Memory B cell (primary cell): ENCODE results near the gene GVQW3.
"Not testable (repeated sequence)": the region's sequence is repeated elsewhere in the genome, so short reads cannot be mapped to it uniquely, and the experiment has no call there.

ENCODE experiments used
- ATAC-seq: fragments of 150-1000 bp; cut with Tn5 transposase; 2 replicates; pipeline ENCODE4 v1.10.0; 2021; ENCODE audit warnings: low read depth, mild to moderate bottlenecking, moderate library complexity
- DNase-seq, 2 donors: peaks; one replicate each; pipeline ENCODE4 v3.0.0; 2022; ENCODE audit warnings: low spot score in 2 of 2
- H3K27ac Mint-ChIP-seq: one replicate; pipeline ENCODE4 v1.8.0; 2022; ENCODE audit warnings: mild to moderate bottlenecking, moderate library complexity, mixed read lengths
- H3K27me3 Mint-ChIP-seq: one replicate; pipeline ENCODE4 v1.8.0; 2022; ENCODE audit warnings: mixed read lengths
- H3K36me3 Mint-ChIP-seq: one replicate; pipeline ENCODE4 v1.8.0; 2022; ENCODE audit warnings: mild to moderate bottlenecking, mixed read lengths
- H3K4me1 Mint-ChIP-seq: one replicate; pipeline ENCODE4 v1.8.0; 2022; ENCODE audit warnings: mixed read lengths
- H3K4me3 Mint-ChIP-seq: one replicate; pipeline ENCODE4 v1.8.0; 2022; ENCODE audit warnings: mild to moderate bottlenecking, moderate library complexity, mixed read lengths
- H3K9me3 Mint-ChIP-seq: one replicate; pipeline ENCODE4 v1.8.0; 2022; ENCODE audit warnings: mixed read lengths

GVQW3 gene

DNA sequence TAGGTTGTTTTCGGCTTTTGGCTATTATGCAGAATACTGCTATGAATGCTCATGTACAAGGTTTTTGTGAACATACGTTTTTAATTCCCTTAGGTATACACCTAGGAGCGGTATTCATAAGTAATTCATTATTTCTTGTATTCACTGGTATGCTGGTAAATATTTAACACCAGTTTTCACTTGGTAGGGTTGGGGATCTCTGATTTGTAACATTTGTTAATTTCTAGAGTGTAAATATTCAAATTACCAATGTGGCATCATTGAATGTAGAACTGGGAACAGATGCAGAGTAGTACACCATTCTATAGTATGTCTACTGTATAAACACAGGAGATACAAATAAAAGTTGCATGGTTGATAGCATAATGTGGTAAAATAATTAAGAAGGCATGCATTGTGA is 16.3 kb downstream of the GVQW3 start:
- Mint-ChIP-seq H3K27me3 (no peaks in the 10 kb centered on the region), H3K36me3 (peaks cover 2% of the 10 kb centered on the region), H3K9me3 (no peaks in the 10 kb centered on the region), H3K4me3 (no peak overlapping the region), H3K4me1 (peaks cover 7% of the 10 kb centered on the region), H3K27ac (no peak overlapping the region)
- ATAC-seq, result no peak
- DNase-seq, result no peak

DNA sequence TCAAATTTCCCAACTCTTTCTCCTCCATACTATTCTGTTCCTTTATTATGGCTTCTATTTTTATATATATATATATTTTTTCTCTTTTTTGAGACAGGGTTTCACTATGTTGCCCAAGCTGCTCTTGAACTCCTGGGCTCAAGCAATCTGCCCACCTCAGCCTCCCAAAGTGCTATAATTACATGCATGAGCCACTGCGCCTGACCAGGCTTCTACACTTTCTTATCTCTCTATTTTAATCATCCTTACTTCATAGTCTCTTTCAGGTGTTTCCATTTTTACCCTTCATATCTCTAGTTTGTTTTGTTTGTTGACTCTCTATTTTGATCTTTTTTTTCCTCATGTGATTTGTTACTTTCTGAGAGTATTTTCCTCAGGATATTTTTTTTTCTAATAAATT is 19.8 kb downstream of the GVQW3 start:
- peaks cover 2% of the 10 kb centered on the region for H3K36me3 Mint-ChIP-seq
- H3K4me1 Mint-ChIP-seq, result no peaks in the 10 kb centered on the region
- no peaks in the 10 kb centered on the region for H3K27me3 Mint-ChIP-seq
- no peak for DNase-seq
- ATAC-seq, result no peak
- H3K9me3 Mint-ChIP-seq, result no peaks in the 10 kb centered on the region
- no peak overlapping the region for H3K4me3 Mint-ChIP-seq
- no peak overlapping the region for H3K27ac Mint-ChIP-seq

DNA sequence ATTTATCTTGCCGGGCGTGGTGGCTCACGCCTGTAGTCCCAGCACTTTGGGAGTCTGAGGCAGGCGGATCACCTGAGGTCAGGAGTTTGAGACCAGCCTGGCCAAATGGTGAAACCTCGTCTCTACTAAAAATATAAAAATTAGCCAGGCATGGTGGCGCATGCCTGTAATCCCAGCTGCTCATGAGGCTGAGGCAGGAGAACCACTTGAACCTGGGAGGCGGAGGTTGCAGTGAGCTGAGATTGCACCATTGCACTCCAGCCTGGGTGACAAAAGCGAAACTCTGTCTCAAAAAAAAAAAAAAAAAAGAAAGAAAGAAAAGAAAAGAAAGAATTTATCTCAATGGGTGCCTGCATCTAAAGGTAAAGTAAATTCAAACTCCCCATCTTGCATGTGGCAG is 20.4 kb downstream of the GVQW3 start:
- not testable (repeated sequence) for H3K27me3 Mint-ChIP-seq, H3K4me3 Mint-ChIP-seq, H3K27ac Mint-ChIP-seq, ATAC-seq, H3K36me3 Mint-ChIP-seq, DNase-seq, H3K4me1 Mint-ChIP-seq, H3K9me3 Mint-ChIP-seq

DNA sequence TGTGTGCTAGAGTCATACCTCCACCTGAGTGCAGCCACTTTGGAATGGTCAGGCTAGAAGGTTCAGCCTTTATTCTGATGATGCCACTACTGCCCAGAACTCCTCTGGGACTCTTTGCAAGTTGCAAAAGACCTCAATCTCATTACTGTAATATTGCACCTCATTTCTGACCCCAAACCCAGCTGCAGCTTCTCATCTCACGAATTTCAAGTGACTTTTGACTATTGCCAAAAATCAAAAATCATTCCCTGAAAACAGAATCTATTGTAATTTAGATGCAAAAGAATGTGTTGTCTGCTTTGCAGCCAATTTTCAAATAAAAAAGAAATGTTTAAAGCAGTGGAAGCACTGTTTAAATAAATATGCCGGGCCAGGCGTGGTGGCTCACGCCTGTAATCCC is 25.2 kb downstream of the GVQW3 start:
- Mint-ChIP-seq H3K9me3 (no peaks in the 10 kb centered on the region), H3K27ac (no peak overlapping the region), H3K27me3 (no peaks in the 10 kb centered on the region), H3K4me1 (no peaks in the 10 kb centered on the region), H3K36me3 (no peaks in the 10 kb centered on the region), H3K4me3 (no peak overlapping the region)
- DNase-seq (no peak), ATAC-seq (no peak)

DNA sequence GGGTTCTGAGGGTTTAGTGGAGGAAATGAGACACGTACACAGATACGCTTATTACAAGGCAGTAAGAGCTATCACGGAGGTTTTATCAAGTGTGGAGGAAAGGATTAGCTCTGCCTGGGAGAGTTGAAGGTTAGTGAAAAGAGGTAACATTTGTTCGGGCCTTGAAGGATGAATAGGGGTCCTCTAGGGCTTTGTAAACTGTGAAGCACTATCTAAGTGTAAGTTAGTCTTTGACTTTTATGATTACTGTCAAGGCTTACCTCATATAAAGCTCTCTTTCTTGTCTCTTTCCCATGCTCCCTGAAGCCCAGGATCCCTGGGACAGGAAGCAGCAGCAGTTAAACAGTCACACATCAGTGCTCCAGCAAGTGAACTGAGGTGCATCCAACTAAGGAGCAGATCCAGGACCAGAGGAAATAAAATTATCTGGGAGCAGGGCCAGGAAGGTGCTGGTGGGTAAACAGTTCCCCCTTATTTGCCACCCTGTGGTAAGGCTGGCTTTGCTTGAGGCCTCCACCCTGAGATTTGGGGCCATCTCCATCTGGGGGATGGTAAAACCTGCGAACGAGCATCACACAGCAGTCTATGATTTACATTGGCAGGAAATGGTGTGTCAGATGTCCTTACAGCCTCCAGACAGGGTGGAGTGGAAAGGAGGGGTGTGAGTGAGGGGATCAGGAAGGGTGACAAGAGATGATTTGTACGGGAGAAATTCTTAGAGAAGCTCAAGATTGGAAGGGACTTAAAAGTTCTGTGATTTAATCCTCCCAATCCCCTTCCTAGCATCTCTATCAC is 27.2 kb downstream of the GVQW3 start:
- Mint-ChIP-seq H3K4me1 (no peaks in the 10 kb centered on the region), H3K27me3 (no peaks in the 10 kb centered on the region), H3K4me3 (no peak overlapping the region), H3K36me3 (no peaks in the 10 kb centered on the region), H3K27ac (no peak overlapping the region), H3K9me3 (no peaks in the 10 kb centered on the region)
- no peak for ATAC-seq
- DNase-seq, result no peak

DNA sequence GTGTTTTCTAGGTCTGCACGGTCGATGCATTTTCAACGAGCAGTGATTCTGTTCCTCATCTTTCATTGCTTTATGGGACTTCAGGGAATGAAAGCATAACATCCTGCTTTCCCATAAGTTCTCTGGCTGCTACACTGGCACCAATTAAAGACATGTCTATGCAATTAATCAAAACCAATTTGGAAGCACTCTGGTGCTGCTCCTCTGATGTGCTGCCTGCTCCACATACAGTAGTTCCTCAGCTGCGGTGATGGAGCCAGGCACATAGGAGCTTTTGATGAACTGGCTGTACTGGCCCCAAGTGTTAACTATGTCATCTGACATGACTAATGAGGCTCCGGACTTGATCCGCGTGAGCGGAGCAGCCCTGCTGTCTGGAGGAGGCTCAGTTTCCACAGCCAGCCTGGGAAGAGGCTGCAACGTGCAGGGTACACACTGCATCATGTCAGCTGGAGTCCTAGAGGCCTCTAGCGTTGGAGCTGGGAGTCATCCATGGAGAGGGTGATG is 29.8 kb downstream of the GVQW3 start:
- no peak for ATAC-seq
- no peaks in the 10 kb centered on the region for H3K36me3 Mint-ChIP-seq
- H3K27me3 Mint-ChIP-seq, result peaks cover 1% of the 10 kb centered on the region
- H3K9me3 Mint-ChIP-seq, result no peaks in the 10 kb centered on the region
- no peak overlapping the region for H3K4me3 Mint-ChIP-seq
- H3K4me1 Mint-ChIP-seq, result no peaks in the 10 kb centered on the region
- DNase-seq, result no peak
- no peak overlapping the region for H3K27ac Mint-ChIP-seq

DNA sequence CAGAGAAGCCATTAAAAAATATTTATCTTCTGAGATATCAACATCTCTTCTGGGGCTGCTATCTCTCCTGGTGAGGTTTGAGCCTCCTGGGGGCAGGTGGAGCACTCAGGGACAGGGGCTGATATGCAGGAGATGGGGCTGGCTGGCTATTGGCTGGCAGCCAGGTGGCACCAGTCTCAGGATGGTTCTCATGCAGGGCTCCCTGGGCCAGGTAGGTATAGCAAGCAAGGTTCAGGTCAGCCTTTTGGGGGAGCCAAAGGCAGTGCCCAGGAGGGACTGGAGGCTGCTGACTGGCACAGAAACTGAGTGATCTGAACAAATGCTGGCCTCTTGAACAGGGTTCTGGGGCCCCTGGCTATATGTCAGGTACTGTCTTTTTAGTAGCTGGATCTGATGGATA is 34.0 kb downstream of the GVQW3 start:
- DNase-seq (no peak), ATAC-seq (no peak)
- Mint-ChIP-seq H3K4me1 (no peaks in the 10 kb centered on the region), H3K36me3 (no peaks in the 10 kb centered on the region), H3K9me3 (no peaks in the 10 kb centered on the region), H3K27me3 (peaks cover 12% of the 10 kb centered on the region), H3K4me3 (no peak overlapping the region), H3K27ac (no peak overlapping the region)

DNA sequence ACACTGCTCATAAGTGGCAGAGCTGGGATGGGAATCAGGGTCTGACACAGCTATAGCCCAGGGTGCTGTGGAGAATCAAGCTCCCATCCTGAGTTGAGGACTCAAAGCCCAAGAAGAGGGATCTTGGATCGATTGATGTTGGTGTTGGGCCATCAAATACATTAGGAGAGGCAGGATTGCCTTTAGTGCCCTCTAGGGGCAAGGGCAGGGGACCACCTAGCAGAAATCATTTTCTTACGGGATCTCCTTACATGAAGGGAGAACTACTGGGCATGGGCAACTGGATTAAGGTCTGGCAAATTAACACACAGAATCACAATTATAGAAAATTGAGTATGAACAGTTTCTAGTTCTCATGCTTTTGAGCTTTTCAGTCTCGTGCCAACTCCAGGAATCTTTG is 38.8 kb downstream of the GVQW3 start:
- DNase-seq, result no peak
- ATAC-seq, result peak; percentile 45
- Mint-ChIP-seq H3K27ac (no peak overlapping the region), H3K9me3 (no peaks in the 10 kb centered on the region), H3K4me3 (no peak overlapping the region), H3K4me1 (peaks cover 5% of the 10 kb centered on the region), H3K27me3 (peaks cover 12% of the 10 kb centered on the region), H3K36me3 (no peaks in the 10 kb centered on the region)

DNA sequence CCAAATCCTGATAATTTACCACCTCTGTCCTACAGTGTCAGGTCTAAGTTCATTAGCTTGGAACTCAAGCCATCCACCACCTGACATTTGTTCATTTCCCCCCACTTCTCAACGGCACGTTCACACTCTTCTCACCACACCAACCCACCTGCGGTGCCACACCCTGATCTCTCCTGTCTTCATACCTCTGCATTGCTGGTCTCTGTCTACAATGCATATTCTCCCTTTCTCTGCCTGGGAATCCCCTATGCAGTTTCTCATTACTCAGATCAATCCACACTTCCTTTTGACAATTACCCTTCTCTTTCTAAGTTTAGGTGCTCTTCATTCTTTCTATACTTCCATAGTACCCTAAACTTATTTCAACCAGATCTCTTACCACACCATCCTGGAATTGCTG is 43.3 kb downstream of the GVQW3 start:
- H3K9me3 Mint-ChIP-seq, result no peaks in the 10 kb centered on the region
- DNase-seq (no peak), ATAC-seq (peak; percentile 78)
- no peaks in the 10 kb centered on the region for H3K36me3 Mint-ChIP-seq
- peaks cover 4% of the 10 kb centered on the region for H3K27me3 Mint-ChIP-seq
- H3K4me3 Mint-ChIP-seq, result no peak overlapping the region
- H3K27ac Mint-ChIP-seq, result no peak overlapping the region
- H3K4me1 Mint-ChIP-seq, result peaks cover 5% of the 10 kb centered on the region

DNA sequence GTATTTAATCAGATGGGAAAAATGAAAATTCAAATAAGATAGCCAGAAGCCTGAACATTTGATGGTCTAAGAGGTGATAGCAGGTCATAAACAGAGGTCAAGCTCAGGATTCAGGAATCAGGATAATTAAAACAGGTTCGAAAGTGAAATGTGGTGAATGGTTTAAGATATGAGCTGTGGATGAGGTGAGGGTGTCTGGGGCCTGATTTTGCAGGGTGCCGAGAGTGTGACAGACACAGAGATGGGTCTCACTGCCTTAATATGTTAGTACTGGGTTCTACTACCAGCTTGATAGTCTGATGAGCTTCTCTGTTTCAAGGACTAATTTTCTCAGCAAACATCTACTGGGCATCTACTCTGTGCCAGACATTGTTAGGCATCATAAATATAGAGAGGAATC is 43.8 kb downstream of the GVQW3 start:
- Mint-ChIP-seq H3K36me3 (no peaks in the 10 kb centered on the region), H3K4me3 (no peak overlapping the region), H3K27ac (no peak overlapping the region), H3K4me1 (peaks cover 5% of the 10 kb centered on the region), H3K27me3 (peaks cover 3% of the 10 kb centered on the region), H3K9me3 (no peaks in the 10 kb centered on the region)
- DNase-seq (no peak), ATAC-seq (no peak)

DNA sequence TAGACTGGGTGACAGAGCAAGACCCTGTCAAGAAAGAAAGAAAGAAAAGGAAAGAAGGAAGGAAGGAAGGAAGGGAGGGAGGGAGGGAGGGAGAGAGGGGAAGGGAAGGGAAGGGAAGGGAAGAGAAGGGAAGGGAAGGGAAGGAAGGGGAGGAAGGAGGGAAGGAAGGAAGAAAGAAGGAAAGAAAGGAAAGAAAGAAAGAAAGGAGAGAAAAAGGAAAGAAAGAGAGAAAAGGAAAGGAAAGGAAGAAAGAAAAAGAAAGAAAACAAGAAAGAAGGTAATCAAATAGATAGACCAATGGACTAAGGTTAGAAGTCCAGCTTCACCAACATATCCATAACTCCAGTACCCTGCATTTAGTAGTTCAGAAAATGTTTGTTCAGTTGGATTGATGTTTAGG is 45.5 kb downstream of the GVQW3 start:
- peaks cover 5% of the 10 kb centered on the region for H3K4me1 Mint-ChIP-seq
- ATAC-seq (no peak), DNase-seq (no peak)
- no peak overlapping the region for H3K27ac Mint-ChIP-seq
- no peaks in the 10 kb centered on the region for H3K9me3 Mint-ChIP-seq
- no peak overlapping the region for H3K4me3 Mint-ChIP-seq
- H3K36me3 Mint-ChIP-seq, result no peaks in the 10 kb centered on the region
- peaks cover 3% of the 10 kb centered on the region for H3K27me3 Mint-ChIP-seq

DNA sequence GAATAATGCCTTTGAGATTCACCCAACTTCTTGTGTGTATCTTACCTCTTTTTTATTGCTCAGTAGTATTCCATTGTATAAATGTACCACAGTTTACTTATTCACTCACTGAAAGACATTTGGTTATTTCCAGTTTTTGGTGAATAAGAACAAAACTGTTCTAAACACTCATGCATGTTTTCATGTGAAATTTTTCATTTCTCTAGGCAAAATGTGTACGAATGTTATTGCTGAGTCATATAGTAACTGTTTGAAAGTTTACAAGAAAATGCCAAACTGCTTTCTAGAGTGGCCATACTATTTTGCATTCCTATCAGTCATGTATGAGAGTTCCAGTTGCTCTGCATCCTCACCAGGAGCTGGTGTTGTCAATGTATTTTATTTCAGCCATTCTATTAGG is 54.9 kb downstream of the GVQW3 start:
- Mint-ChIP-seq H3K27ac (no peak overlapping the region), H3K9me3 (no peaks in the 10 kb centered on the region), H3K36me3 (peaks cover 1% of the 10 kb centered on the region), H3K4me1 (no peaks in the 10 kb centered on the region), H3K27me3 (no peaks in the 10 kb centered on the region), H3K4me3 (no peak overlapping the region)
- DNase-seq (no peak), ATAC-seq (no peak)

DNA sequence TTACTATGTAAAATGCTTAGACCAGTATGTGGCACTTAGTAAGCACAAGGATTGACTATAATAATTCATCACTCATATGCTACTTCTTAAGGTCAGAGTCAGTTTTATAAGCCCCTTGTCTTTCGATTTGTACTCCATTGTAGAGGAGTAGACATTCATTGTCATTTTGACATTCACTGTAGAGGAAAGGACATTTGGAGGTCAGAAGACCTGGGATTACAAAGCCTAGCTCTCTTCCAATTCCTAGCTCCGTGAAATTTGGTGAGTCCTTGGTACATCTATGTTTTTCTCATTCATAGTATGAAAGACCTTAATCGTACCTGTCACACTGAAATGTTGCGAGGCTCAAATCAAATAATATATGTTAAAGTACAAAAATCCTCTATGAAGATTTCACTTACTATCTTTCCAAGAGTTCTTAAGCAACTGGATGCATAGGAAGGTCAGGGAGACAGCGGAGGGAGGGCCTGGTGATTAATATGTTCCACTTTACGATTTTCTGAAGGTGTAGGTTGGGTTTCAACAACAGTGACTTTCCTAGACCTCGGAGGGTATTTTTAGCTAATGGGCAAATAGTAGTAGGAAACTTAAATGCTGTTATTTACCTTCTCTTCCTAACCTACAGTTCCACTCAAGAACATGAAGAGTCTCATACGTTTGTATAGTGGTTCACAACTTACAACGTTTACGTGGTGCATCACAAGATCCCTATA is 62.3 kb downstream of the GVQW3 start:
- DNase-seq (no peak), ATAC-seq (no peak)
- Mint-ChIP-seq H3K4me3 (peak overlapping the region; percentile 91), H3K9me3 (no peaks in the 10 kb centered on the region), H3K27ac (peak overlapping the region; percentile 97), H3K4me1 (peaks cover 25% of the 10 kb centered on the region), H3K27me3 (no peaks in the 10 kb centered on the region), H3K36me3 (peaks cover 4% of the 10 kb centered on the region)

DNA sequence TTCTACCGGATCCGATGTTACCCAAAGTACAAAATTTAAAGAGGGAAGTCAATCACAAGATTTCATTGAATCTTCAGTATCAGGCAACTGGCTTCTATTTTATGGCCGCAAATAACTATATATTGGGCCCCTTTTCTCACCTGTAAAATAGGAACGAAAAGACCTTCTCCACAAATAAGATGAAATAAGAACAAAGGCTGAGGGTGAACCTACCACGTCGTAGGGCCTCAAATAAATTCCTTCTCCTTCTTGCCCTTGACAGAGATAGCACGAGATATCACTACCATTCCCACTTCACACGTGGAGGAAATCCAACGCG is 62.9 kb downstream of the GVQW3 start:
- H3K4me1 Mint-ChIP-seq, result peaks cover 25% of the 10 kb centered on the region
- H3K27me3 Mint-ChIP-seq, result no peaks in the 10 kb centered on the region
- peak overlapping the region; percentile 97 for H3K27ac Mint-ChIP-seq
- H3K36me3 Mint-ChIP-seq, result peaks cover 4% of the 10 kb centered on the region
- H3K4me3 Mint-ChIP-seq, result peak overlapping the region; percentile 91
- ATAC-seq (no peak), DNase-seq (no peak)
- no peaks in the 10 kb centered on the region for H3K9me3 Mint-ChIP-seq
